Right hindlimb (tissue), 1 donor: Measurements from ENCODE around the gene FKBP2.

Experiments
- DNase-seq: peaks from one replicate; pipeline ENCODE4 v3.0.0-alpha.2; 2018

FKBP2 gene

DNA sequence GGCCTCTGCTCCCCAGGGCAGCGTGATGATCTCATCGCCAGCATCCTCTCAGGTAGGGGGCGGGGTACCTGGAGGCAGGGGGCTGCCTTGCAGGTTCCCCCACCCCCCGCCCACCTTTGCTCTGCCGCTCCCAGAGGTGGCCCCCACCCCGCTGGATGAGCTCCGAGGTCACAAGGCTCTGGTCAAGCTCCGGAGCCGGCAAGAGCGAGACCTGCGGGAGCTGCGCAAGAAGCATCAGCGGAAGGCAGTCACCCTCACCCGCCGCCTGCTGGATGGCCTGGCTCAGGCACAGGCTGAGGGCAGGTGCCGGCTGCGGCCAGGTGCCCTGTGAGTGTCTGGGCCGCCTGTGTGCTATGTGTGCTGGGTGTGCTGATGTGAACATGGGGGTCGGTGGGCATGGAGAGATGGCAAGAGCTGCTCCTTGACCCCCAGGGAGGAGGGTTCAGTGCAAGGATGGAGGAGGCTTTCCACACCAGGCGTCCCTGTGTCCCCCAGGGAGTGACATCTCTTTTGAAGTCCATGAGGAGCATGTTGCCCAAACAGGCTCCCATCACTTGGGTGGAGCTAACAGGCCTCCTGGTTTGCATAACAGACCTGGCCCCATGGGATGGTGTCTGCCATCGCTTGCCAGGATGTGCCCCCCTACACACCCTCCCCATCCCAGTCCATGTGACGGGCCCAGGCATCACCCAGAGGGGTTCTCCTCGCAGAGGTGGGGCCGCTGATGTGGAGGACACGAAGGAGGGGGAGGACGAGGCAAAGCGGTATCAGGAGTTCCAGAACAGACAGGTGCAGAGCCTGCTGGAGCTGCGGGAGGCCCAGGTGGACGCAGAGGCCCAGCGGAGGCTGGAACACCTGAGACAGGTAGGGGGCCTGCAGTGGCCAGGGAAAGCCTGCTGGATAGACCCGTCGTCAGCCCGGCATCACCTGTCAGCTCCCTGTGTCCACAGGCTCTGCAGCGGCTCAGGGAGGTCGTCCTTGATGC, 24.6 kb downstream of the FKBP2 start:
- DNase-seq: no peak

DNA sequence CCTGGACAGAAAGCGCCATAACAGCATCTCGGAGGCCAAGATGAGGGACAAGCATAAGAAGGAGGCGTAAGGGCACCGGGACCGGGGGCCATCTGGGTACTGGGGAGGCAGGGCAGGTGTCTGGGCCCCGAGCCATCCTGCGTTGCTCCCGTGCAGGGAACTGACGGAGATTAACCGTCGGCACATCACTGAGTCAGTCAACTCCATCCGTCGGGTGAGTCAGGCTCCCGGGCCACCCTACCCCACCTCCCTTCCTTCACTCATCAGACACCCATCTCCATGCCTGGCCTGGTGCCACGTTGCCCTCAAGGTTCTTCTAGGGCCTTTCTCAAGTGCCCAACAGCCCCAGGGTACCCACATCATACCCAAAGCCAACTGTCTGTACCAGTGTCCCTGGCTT, 25.4 kb downstream of the FKBP2 start:
- no peak for DNase-seq

GRCh38 chr11:64267207-64267945, 26.5 kb downstream of the FKBP2 start:
- DNase-seq: no peak

GRCh38 chr11:64268025-64268892, 27.4 kb downstream of the FKBP2 start:
- DNase-seq: peak; percentile 72

DNA sequence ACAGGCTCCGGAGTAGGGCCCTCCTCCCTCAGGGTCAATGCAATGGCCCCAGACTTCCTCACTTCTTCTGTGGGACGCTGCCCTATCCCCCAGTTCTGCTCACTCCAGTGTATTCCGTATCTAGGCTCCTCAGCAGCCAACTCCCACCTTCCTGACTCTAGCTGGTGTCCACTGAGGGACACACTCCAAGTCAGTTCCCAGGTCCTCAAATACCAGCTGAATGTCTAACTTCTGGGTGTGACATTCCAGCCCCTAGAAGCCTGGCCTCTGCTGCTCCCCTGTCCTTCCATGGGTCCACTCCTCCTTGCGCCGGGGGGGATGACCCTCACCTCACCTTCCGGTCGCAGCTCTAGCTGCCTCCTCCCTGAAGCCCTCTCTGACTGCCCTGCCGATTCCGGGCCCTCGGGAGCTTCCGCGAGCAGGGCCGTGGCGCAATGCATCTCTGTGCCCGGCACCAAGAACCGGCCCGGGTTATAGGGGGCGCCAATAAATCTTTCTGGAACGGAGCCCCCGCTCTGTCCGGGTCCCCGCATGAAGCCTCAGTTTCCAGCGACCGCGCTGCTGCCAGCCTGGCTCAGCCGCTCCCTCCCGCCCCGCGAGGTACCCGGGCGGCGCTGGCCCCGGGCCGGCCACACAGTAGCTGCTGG, 28.1 kb downstream of the FKBP2 start:
- no peak for DNase-seq

DNA sequence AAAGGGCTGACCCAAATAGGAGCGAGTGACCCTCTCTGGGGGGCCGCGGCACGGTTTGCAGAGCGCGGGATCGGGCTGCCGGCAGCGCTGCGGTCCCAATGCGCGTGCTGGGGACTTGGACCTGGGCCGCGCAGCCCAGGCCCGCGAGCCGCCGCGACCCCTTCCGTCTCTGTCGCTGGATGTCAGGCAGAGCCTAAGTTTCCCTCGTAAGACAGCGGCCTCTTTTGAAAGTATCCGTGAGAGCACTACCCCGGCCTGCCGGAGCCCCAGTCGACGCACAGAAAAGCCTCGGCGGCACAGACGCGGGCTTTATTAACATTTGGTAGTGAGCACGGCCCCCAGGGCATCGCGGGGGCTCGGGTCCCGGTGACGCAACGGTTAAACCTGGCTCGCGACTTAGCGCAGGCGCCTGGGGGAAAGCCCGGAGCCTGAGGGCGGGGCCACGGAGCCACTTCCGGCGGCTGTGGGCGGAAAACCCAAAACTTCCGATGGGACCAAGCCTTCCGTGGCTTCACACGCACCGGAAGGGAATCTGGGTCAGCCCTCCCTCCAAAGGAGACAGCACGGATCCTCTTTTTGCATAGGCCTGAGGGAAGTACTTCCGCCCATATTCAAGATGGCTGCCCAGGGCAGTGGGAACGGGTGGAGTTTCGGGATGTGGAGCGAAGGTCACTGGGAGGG, 28.8 kb downstream of the FKBP2 start:
- DNase-seq: peak; percentile 99

GRCh38 chr11:64275031-64275800, 34.3 kb downstream of the FKBP2 start:
- DNase-seq: no peak

- no peak for DNase-seq
These were observed 34.9 kb downstream of the FKBP2 start for GRCh38 chr11:64275841-64276240.

- no peak for DNase-seq
These were observed 35.9 kb downstream of the FKBP2 start for GRCh38 chr11:64276653-64277431.

- no peak for DNase-seq
These were observed 37.8 kb downstream of the FKBP2 start for GRCh38 chr11:64278576-64279190.

GRCh38 chr11:64281957-64282770, 41.3 kb downstream of the FKBP2 start:
- no peak for DNase-seq

DNA sequence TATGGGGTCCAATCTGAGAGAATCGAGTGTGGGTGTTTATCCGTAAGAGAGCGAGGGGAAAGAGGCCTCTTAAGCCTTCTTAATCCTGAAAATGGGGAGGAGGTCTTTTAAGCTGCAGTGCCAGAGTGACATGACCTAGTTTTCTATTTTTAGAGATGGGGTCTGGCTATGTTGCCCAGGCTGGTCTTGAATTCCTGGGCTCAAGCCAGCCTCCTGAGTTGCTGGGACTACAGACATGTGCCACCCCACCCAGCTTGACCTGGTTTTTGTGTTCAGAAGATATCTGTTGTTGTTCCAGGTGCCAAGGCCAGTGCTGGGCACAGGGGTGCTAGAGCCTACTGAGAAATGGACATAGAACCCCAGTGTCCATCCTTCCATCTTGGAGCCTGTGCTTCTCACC, 42.2 kb downstream of the FKBP2 start:
- DNase-seq: no peak

DNA sequence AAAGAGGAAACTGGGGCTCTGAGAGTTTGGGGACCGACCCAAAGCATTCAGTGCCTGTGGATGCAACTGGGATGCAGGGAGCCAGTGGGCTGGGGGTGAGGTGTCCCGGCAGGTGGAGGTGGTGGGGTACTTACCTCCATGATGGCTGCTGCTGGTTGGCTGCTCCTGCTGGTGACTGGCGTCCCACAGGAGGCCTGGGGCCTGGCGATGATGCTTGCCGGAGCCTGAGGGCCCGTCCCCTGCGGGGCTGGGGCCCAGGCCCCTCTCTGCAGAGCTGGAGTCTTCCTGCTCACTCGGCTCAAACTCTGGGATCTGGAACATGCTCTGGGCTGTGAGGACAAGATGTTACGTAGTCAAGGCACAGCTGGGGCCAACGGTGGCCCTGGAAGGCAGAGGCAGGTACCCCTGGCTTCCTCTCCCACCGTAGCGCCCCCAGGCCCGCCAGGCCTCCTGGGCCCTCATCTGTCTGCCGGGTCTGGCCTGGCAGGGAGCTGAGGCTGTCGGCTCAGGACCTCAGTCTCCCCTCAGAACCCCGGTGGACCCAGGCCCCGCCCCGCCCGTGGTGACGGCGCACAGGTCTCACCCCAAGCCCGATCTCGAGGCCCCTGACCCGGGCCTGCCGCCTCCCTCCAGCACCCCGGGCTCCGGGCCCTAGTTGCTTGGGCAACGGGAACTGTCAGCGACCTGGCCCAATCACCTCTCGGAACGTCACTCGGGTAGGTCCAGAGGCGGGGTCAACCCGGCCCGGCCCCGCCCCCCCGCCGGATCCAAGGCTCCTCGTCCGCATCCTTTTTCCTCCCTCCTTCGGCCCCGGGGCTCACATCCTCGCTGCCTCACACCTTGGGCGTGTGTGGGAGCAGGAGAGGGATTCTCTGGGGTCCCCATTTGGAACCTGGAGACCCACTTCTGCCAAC, 43.4 kb downstream of the FKBP2 start, which contains the start of gene BAD:
TSS of gene BAD (minus strand) at position 618 of the 914 bp plus-strand sequence. CDS start at position 321, 297 bp downstream.
- DNase-seq: peak; percentile 97

DNA sequence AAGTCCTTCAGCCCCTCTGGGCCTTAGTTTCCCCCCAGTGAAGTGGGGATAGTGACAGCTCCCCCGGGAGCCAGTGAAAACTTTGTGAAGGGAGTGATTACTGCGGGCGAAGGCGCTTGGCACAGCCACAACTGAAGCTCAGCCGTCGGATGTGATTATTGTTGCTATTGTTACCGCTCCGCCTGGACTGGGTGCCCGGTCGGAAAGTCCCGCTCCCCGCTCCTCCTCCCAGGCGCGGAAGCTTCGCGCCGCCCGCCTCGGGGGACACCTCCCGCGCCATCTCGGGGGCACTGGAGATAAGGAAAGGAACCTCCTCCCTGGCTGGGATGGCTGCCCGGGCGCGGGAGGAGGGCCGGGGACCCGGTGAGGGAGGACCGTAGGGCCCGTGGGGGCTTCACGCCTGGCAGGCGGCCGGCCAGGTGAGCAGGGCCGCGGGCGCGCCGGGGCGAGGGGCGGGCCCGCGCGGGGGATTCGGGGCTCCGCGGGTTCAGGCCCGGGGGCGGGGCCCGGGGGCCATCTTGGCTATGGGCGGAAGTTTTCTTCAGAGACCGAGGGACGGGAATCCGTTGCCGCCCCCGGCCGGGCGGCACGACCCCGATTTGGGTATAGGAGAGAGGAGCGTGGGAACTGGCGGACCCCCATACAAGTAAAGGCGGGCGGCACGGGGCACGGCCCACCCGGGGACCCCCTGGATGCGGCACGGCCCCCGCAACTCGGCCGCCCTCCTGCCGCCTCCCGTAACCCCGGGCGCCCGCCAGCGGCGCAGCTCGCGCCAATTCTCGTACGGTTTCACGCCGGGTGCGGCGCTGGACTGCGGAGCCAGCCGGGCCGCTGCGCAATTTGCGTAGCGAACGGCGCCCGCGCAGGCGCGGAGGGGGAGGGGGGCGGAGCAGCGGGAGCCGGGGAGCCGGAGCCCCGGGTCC, 44.3 kb downstream of the FKBP2 start, which contains the start of gene GPR137:
TSS of gene GPR137 (plus strand) at position 887 of the 923 bp plus-strand sequence. CDS start 677 bp downstream, outside the sequence.
- DNase-seq: peak; percentile 92

DNA sequence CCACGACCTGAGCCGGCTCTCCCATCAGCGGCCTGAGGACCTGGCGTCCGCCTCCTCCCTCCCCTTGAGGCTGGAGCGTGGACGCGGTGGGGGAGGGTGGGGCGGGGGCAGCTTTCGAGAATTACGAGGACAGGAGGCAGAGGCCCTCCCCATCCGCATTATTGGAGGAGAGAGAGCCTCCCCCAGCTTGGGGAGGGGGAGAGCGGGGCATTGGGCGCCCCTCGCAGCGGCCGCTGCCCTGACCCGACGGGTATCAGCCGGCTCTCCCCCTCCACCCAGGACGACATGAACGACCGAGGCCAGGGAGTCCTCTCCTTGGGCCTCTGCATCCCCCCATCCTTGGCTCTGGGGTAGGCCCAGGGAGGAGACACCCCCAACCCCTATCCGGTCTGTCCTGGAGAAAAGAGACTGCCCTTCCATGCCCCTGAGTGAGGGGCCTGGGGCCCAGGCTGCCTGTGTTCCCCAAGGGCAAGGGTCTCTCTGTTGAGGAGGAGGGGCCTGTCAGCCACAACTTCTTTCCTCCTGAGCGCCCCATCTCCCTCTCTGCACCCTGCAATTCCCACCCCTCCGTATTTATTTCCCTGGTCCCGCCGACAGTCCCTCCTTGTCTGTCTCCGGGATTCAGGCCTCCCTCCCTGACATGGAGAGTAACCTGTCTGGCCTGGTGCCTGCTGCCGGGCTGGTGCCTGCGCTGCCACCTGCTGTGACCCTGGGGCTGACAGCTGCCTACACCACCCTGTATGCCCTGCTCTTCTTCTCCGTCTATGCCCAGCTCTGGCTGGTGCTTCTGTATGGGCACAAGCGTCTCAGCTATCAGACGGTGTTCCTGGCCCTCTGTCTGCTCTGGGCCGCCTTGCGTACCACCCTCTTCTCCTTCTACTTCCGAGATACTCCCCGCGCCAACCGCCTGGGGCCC, 45.2 kb downstream of the FKBP2 start:
- no peak for DNase-seq
